GM10266 (cell line): ENCODE measurements around the gene SLC25A6.
"Not testable (repeated sequence)": the region's sequence is repeated elsewhere in the genome, so short reads cannot be mapped to it uniquely, and the experiment has no call there.

Source experiments
- DNase-seq: peaks from one replicate; pipeline ENCODE4 v3.0.0; 2012; ENCODE audit errors: extremely low spot score
- CTCF ChIP-seq: IDR thresholded peaks from 2 replicates; pipeline ENCODE4 v1.5.1; 2012; ENCODE audit warnings: mild to moderate bottlenecking, low read depth; ENCODE audit not compliant: control insufficient read depth, insufficient read depth; ENCODE audit errors: missing control alignments

SLC25A6 gene

GRCh38 chrX:1357993-1358392 lies 33.9 kb downstream of the SLC25A6 start:
- no peak for TF ChIP-seq CTCF
- no peak for DNase-seq

GRCh38 chrX:1355131-1356046 lies 36.5 kb downstream of the SLC25A6 start:
- no peak for TF ChIP-seq CTCF
- DNase-seq, result no peak

GRCh38 chrX:1354036-1355019 lies 37.6 kb downstream of the SLC25A6 start:
- DNase-seq, result no peak
- TF ChIP-seq CTCF, result no peak

- no peak for DNase-seq
- no peak for TF ChIP-seq CTCF
These were observed 39.8 kb downstream of the SLC25A6 start for GRCh38 chrX:1351981-1352714.

- not testable (repeated sequence) for DNase-seq
These were observed 42.3 kb downstream of the SLC25A6 start for GRCh38 chrX:1349606-1350005.

- no peak for DNase-seq
These were observed 50.2 kb downstream of the SLC25A6 start for GRCh38 chrX:1341545-1342184.

More at GRCh38 chrX:1341545-1342184, 50.2 kb downstream of the SLC25A6 start:
- no peak for TF ChIP-seq CTCF
